ENCODE measurements around the gene AKIRIN2. TPM values are rescaled to one million over a fixed set of nuclear protein-coding genes. Genes with fewer than 3 reads are reported as not detected.
"Not testable (repeated sequence)": the region's sequence is repeated elsewhere in the genome, so short reads cannot be mapped to it uniquely, and the experiment has no call there.

AKIRIN2 gene
- total and polyA plus RNA-seq, 11 donors = 15.2 to 54.7 (median 40.7) TPM

- no peak for TF ChIP-seq POLR2A (IDR thresholded peaks at IDR 0.05)
- TF ChIP-seq, protein P1, sequence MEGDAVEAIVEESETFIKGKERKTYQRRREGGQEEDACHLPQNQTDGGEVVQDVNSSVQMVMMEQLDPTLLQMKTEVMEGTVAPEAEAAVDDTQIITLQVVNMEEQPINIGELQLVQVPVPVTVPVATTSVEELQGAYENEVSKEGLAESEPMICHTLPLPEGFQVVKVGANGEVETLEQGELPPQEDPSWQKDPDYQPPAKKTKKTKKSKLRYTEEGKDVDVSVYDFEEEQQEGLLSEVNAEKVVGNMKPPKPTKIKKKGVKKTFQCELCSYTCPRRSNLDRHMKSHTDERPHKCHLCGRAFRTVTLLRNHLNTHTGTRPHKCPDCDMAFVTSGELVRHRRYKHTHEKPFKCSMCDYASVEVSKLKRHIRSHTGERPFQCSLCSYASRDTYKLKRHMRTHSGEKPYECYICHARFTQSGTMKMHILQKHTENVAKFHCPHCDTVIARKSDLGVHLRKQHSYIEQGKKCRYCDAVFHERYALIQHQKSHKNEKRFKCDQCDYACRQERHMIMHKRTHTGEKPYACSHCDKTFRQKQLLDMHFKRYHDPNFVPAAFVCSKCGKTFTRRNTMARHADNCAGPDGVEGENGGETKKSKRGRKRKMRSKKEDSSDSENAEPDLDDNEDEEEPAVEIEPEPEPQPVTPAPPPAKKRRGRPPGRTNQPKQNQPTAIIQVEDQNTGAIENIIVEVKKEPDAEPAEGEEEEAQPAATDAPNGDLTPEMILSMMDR (IDR thresholded peaks at IDR 0.05) = no peak
- H3K27me3 ChIP-seq = no peaks in the 10 kb centered on the region
- WGBS, 4 donors = 82 to 93% (median 89%) methylated on average over 3 of the region's 3 CpGs
- no peak for DNase-seq
- intact Hi-C loops (cut with DNase I) = loop anchor here in 4 of 10 donors (10.0 kb wide), 2 partner anchors 232 to 552 kb away; partner anchors contain the start of genes SLC35A1 (in 2 of the 4) and ZNF292 (in 2 of the 4)
- H3K9me3 ChIP-seq = no peaks in the 10 kb centered on the region
- ATAC-seq = no peak
- no peaks in the 10 kb centered on the region for H3K36me3 ChIP-seq
- H3K27ac ChIP-seq = peak overlapping the region in 3 of 12 donors; percentile 17 to 40 (median 28)
- peaks cover 0 to 19% (median 5%) of the 10 kb centered on the region in 12 donors for H3K4me1 ChIP-seq
- H3K4me3 ChIP-seq = no peak overlapping the region
Measured at GRCh38 chr6:87706187-87706966, 4.3 kb upstream of the AKIRIN2 start.

DNA sequence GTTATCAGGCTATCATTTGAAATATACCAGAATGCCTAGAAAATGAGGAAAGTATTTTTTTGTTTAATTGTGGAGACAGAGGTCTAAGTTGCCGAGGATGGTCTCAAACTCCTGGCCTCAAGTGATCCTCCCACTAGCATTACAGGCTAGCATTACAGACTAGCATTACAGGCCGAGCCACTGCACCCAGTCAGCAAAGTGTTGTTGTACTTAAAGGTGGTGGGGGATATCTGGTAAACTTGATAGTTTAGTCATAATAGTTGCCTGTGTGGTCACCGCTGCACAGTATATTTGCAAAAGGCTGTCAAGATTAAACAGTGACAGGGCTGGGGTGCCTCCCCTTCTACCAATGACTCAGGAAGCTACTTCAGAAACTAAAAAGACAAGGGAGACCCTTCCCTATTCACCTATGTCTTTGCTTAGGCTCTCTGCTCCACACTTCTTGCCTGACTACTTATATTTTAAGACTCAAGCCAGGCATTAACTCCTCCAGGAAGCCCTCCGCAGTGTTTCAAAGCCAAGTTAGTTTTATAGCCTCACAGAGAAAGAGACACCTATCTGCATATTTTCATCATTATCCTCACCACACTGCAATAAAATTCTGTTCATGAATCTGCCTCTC, 3.1 kb upstream of the AKIRIN2 start:
- H3K27ac ChIP-seq = no peak overlapping the region
- DNase-seq = no peak
- no peaks in the 10 kb centered on the region for H3K36me3 ChIP-seq
- H3K4me3 ChIP-seq = no peak overlapping the region
- no peaks in the 10 kb centered on the region for H3K9me3 ChIP-seq
- 82 to 89% (median 83%) methylated on average over 4 of the region's 4 CpGs for WGBS, 4 donors
- no peak for ATAC-seq
- no peak for TF ChIP-seq POLR2A (IDR thresholded peaks at IDR 0.05)
- TF ChIP-seq, protein P1 (IDR thresholded peaks at IDR 0.05) = no peak
- peaks cover 0 to 19% (median 5%) of the 10 kb centered on the region in 12 donors for H3K4me1 ChIP-seq
- no peaks in the 10 kb centered on the region for H3K27me3 ChIP-seq
- intact Hi-C loops (cut with DNase I) = loop anchor here in 4 of 10 donors (10.0 kb wide), 2 partner anchors 230 to 550 kb away; partner anchors contain the start of genes SLC35A1 (in 2 of the 4) and ZNF292 (in 2 of the 4)

DNA sequence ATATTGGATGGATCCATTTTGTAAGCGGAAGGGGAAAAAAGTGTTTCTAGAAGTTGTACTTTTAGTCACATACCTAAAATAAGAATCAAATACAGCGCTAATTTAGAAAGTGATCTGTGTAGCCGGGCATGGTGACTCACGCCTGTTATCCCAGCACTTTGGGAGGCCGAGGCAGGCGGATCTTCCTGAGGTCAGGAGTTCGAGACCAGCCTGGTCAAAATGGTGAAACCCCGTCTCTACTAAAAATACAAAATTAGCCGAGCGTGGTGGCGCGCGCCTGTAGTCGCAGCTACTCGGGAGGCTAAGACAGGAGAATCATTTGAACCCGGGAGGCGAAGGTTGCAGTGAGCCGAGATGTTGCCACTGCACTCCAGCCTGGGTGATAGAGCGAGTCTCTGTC, 1.0 kb upstream of the AKIRIN2 start:
- H3K9me3 ChIP-seq, ATAC-seq, H3K27me3 ChIP-seq, H3K36me3 ChIP-seq, DNase-seq: not testable (repeated sequence)
- peak overlapping the region in 11 of 12 donors; percentile 45 to 99 (median 95) for H3K27ac ChIP-seq
- intact Hi-C loops (cut with DNase I) = loop anchor here in 4 of 10 donors (2.0 to 10.0 kb wide), 5 partner anchors 89 to 548 kb away; partner anchors contain the start of genes SLC35A1 (in 3 of the 4), ORC3 (in 2 of the 4) and ZNF292 (in 2 of the 4)
- H3K4me1 ChIP-seq = peaks cover 0 to 36% (median 15%) of the 10 kb centered on the region in 12 donors
- 84 to 87% (median 85%) methylated on average over 19 of the region's 19 CpGs for WGBS, 4 donors
- peak overlapping the region in 11 of 12 donors; percentile 56 to 99 (median 88) for H3K4me3 ChIP-seq

GRCh38 chr6:87702589-87702945, 534 bp upstream of the AKIRIN2 start:
- TF ChIP-seq, protein P1 (IDR thresholded peaks at IDR 0.05) = no peak
- no peak for TF ChIP-seq POLR2A (IDR thresholded peaks at IDR 0.05)
- 1 to 2% (median 2%) methylated on average over 7 of the region's 7 CpGs for WGBS, 4 donors
- Histone ChIP-seq H3K27ac (peak overlapping the region in 11 of 12 donors; percentile 45 to 99 (median 95)), H3K36me3 (no peaks in the 10 kb centered on the region), H3K9me3 (no peaks in the 10 kb centered on the region), H3K4me3 (peak overlapping the region; percentile 56 to 99 (median 86)), H3K4me1 (peaks cover 0 to 41% (median 20%) of the 10 kb centered on the region in 12 donors), H3K27me3 (no peaks in the 10 kb centered on the region)
- intact Hi-C loops (cut with DNase I) = loop anchor here in 4 of 10 donors (2.0 to 10.0 kb wide), 5 partner anchors 90 to 548 kb away; partner anchors contain the start of genes SLC35A1 (in 3 of the 4), ORC3 (in 2 of the 4) and ZNF292 (in 2 of the 4)
- no peak for DNase-seq
- ATAC-seq = no peak
